PFSK-1 (cell line): Measurements from ENCODE around the gene GLTP.

Experiments
- FOXP2 ChIP-seq: optimal IDR thresholded peaks from 2 replicates; pipeline ENCODE3; 2011; ENCODE audit warnings: borderline replicate concordance, control low read depth, inconsistent platforms; ENCODE audit not compliant: insufficient read depth; ENCODE audit errors: extremely low read length, extremely low read depth
- POLR2AphosphoS5 ChIP-seq: IDR thresholded peaks from 2 replicates; pipeline ENCODE4 v1.6.1; 2012; ENCODE audit warnings: low read depth, mild to moderate bottlenecking, control low read depth, low read length, moderate library complexity
- SIN3A ChIP-seq: IDR thresholded peaks from 2 replicates; pipeline ENCODE4 v1.6.1; 2012; ENCODE audit warnings: mild to moderate bottlenecking, low read length, moderate library complexity, borderline replicate concordance; ENCODE audit not compliant: insufficient read depth
- TAF1 ChIP-seq: IDR thresholded peaks from 2 replicates; pipeline ENCODE4 v1.6.1; 2012; ENCODE audit warnings: low read length, control low read depth, borderline replicate concordance; ENCODE audit not compliant: insufficient read depth
- TF ChIP-seq, protein P1 (sequence below), 2 experiments: IDR thresholded peaks; 2 replicates each; pipeline versions ENCODE4 v1.6.1 to v1.8.0; 2011 to 2012; ENCODE audit warnings: low read depth in 2 of 2, low read length in 2 of 2, control low read depth in 1 of 2, inconsistent platforms in 1 of 2, mild to moderate bottlenecking in 1 of 2, moderate library complexity in 1 of 2; ENCODE audit not compliant: insufficient read depth in 1 of 2

The GLTP gene

GRCh38 chr12:109875572-109876131 lies 4.7 kb downstream of the GLTP start:
- TF ChIP-seq TAF1 = no peak

DNA sequence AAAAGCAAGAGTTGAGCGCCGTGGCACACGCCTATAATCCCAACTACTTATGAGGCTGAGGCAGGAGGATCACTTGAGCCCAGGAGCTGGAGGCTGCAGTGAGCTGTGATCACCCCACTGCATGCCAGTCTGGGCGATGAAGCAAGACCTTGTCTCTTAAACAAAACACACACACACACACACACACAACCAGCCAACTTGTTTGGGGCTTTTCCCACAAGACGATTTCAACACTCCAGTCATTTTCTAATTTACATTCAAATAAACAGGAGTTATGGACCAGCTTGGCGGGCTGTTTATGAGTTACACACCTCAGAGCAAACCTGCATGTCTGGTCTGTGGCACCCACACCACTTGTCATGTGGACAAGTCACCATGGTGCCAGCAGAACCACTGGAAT lies 6.7 kb downstream of the GLTP start:
- TF ChIP-seq SIN3A (no peak), POLR2AphosphoS5 (no peak), TAF1 (no peak), FOXP2 (no peak)
- TF ChIP-seq, protein P1, sequence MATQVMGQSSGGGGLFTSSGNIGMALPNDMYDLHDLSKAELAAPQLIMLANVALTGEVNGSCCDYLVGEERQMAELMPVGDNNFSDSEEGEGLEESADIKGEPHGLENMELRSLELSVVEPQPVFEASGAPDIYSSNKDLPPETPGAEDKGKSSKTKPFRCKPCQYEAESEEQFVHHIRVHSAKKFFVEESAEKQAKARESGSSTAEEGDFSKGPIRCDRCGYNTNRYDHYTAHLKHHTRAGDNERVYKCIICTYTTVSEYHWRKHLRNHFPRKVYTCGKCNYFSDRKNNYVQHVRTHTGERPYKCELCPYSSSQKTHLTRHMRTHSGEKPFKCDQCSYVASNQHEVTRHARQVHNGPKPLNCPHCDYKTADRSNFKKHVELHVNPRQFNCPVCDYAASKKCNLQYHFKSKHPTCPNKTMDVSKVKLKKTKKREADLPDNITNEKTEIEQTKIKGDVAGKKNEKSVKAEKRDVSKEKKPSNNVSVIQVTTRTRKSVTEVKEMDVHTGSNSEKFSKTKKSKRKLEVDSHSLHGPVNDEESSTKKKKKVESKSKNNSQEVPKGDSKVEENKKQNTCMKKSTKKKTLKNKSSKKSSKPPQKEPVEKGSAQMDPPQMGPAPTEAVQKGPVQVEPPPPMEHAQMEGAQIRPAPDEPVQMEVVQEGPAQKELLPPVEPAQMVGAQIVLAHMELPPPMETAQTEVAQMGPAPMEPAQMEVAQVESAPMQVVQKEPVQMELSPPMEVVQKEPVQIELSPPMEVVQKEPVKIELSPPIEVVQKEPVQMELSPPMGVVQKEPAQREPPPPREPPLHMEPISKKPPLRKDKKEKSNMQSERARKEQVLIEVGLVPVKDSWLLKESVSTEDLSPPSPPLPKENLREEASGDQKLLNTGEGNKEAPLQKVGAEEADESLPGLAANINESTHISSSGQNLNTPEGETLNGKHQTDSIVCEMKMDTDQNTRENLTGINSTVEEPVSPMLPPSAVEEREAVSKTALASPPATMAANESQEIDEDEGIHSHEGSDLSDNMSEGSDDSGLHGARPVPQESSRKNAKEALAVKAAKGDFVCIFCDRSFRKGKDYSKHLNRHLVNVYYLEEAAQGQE (IDR thresholded peaks at IDR 0.05; ENCODE audit: insufficient read depth in 1 of 2, low read depth in 2 of 2, low read length in 2 of 2) = no peak

DNA sequence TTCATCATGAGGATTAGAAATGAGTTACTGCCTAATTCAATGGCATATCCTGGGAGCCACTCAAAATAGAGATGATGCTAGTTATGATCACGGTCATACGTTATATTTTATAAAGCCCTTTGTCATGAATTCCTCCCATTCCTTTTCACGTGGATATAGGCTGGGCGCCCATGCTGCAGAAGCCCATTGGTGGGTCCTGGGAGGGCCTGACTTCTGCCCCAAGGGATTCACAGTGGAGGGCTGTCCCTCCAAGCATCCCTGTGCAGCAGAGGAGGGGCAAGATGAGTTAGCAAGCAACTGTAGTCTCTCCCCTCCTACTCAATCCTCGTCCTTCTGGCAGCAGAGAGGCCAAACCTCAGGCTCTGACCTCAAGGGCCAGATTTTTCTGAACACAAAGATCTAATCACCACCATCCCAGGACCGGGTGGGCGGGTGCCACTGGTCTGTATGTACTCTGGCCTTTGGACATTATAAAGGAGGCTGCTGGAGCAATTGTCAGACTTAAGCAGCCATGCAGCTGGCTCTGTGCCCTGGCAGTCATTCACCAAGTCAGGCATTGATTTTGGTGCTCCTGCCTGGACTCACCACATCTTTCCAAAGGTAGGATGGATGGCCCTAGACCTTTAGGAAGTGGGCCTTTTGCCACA lies 8.6 kb downstream of the GLTP start:
- TF ChIP-seq TAF1 (no peak), FOXP2 (no peak), SIN3A (no peak), POLR2AphosphoS5 (no peak)
- TF ChIP-seq, protein P1 (IDR thresholded peaks at IDR 0.05; ENCODE audit: insufficient read depth in 1 of 2, low read depth in 2 of 2, low read length in 2 of 2) = no peak

- no peak for TF ChIP-seq SIN3A
Measured at GRCh38 chr12:109870648-109871047, 9.7 kb downstream of the GLTP start.

GRCh38 chr12:109868182-109869051 lies 11.9 kb downstream of the GLTP start:
- TF ChIP-seq, protein P1 (IDR thresholded peaks at IDR 0.05; ENCODE audit: insufficient read depth in 1 of 2, low read depth in 2 of 2, low read length in 2 of 2) = no peak
- no peak for TF ChIP-seq TAF1
- TF ChIP-seq SIN3A = no peak
- no peak for TF ChIP-seq FOXP2
- TF ChIP-seq POLR2AphosphoS5 = no peak

DNA sequence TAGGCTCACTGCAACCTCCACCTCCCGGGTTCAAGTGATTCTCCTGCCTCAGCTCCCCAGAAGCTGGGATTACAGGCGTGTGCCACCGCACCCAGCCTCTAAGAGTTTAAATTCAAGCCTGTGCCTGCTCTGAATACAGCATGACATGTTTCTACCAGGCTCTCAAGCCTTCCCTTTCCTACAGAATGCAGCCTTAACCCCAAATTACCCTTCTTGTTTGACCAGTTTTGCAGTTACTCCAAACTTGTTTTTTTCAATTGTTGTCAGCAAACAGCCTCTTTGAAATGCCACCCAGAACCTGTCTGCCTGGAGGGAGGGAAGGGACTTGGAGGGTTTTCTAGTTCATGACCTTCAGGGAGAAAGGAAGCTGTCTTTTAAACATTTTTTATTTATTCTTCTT lies 15.4 kb downstream of the GLTP start:
- TF ChIP-seq POLR2AphosphoS5 (no peak), TAF1 (no peak), FOXP2 (no peak), SIN3A (no peak)
- TF ChIP-seq, protein P1 (IDR thresholded peaks at IDR 0.05; ENCODE audit: insufficient read depth in 1 of 2, low read depth in 2 of 2, low read length in 2 of 2) = no peak
